Ovary (tissue), 9 donors: ENCODE data around the gene GDF7. TPM values are rescaled to one million over a fixed set of nuclear protein-coding genes. Genes with fewer than 3 reads are reported as not detected.

ENCODE experiments used
- DNase-seq, 5 donors: peaks; one replicate each; pipeline ENCODE4 v3.0.0-alpha.2; 2019 to 2020
- H3K27ac ChIP-seq, 2 donors: fragments of 200-600 bp; one replicate each; pipeline versions ENCODE4 v1.5.1 to v1.8.0; 2019 to 2022
- H3K27me3 ChIP-seq: fragments of 200-600 bp; one replicate; pipeline ENCODE4 v1.8.0; 2022
- H3K36me3 ChIP-seq: fragments of 200-600 bp; sonication (generic); one replicate; pipeline ENCODE4 v1.5.1; 2019
- H3K4me1 ChIP-seq: one replicate; pipeline ENCODE4 v1.8.1; 2013; ENCODE audit warnings: mild to moderate bottlenecking, moderate library complexity; ENCODE audit not compliant: insufficient read depth
- H3K4me3 ChIP-seq: fragments of 200-600 bp; sonication (generic); one replicate; pipeline ENCODE4 v1.5.1; 2017
- H3K9me3 ChIP-seq, 2 donors: fragments of 200-600 bp in 1 of 2; sonication (generic) in 1 of 2; one replicate each; pipeline versions ENCODE4 v1.5.1 to v1.8.1; 2013 to 2019; ENCODE audit warnings: mild to moderate bottlenecking in 1 of 2, moderate library complexity in 1 of 2
- EP300 ChIP-seq: sonication (generic); formaldehyde crosslinking; IDR thresholded peaks from one replicate; pipeline ENCODE4 v1.6.1; 2017; ENCODE audit warnings: antibody characterized with exemption
- POLR2A ChIP-seq: fragments of 450-650 bp; IDR thresholded peaks from one replicate; pipeline ENCODE4 v1.6.1; 2017; ENCODE audit warnings: antibody characterized with exemption, mild to moderate bottlenecking, moderate library complexity
- WGBS, 3 donors: extraction: QIAGEN DNeasy Blood & Tissue Kit in 1 of 3; methylation state at CpG; one replicate each; pipeline versions ENCODE4 v1.1.5 to v1.1.7; 2013 to 2017; 5-methylcytosine and 5-hydroxymethylcytosine counted together
- intact Hi-C, 4 donors: fragments of 100-400 bp; cut with DNase I; formaldehyde crosslinking; loops; one replicate each; pipeline versions ENCODE4 v1.11.0 to v1.15.1; 2022 to 2023
- polyA plus RNA-seq, 2 donors: library from polyadenylated mRNA; stranded (reverse); fragments of 200-250 nt in 1 of 2; fragments of 350-450 nt in 1 of 2; fragmentation: Illumina TruSeq in 1 of 2; extraction: RNeasy Lipid Tissue Mini Kit (QIAGEN cat#74804) in 1 of 2; gene quantifications; one replicate each; pipeline ENCODE4 v1.2.3, GENCODE V29; 2013 to 2014
- total RNA-seq, 7 donors: library from RNA; depleted of rRNA in 2 of 7; stranded (reverse); fragments of >200 nt in 2 of 7; fragmentation: NEBNext Ultra II Directional in 3 of 7; extraction: Animal tissue kit (Norgen Biotek cat#: 25700) in 3 of 7; gene quantifications; one replicate each; pipeline versions ENCODE4 v1.1.0 to v1.2.4, GENCODE V29; 2016 to 2023
- TF ChIP-seq, protein P1 (sequence below), 3 donors: fragments of 450-650 bp in 2 of 3; fragments of 200-600 bp in 1 of 3; IDR thresholded peaks; one replicate each; pipeline versions ENCODE4 v1.5.1 to v1.8.0; 2016 to 2022; ENCODE audit warnings: antibody characterized with exemption in 3 of 3, mild to moderate bottlenecking in 1 of 3
- donor health status: DM: no; HTN: no; CAD: no; lungs with moderate emphysema.
- donor health status: DM: no; HTN: no; CAD: no.
- donor health status: Bipolar disorder and iron deficiency.
- donor health status: DM: yes; HTN: yes; CAD: no.
- donor health status: DM: no; HTN: no; CAD: no.
- donor health status: DM: yes; HTN: yes; CAD: no.

Gene GDF7
- total and polyA plus RNA-seq, 9 donors = 0.11 to 1.7 (median 0.48) TPM

DNA sequence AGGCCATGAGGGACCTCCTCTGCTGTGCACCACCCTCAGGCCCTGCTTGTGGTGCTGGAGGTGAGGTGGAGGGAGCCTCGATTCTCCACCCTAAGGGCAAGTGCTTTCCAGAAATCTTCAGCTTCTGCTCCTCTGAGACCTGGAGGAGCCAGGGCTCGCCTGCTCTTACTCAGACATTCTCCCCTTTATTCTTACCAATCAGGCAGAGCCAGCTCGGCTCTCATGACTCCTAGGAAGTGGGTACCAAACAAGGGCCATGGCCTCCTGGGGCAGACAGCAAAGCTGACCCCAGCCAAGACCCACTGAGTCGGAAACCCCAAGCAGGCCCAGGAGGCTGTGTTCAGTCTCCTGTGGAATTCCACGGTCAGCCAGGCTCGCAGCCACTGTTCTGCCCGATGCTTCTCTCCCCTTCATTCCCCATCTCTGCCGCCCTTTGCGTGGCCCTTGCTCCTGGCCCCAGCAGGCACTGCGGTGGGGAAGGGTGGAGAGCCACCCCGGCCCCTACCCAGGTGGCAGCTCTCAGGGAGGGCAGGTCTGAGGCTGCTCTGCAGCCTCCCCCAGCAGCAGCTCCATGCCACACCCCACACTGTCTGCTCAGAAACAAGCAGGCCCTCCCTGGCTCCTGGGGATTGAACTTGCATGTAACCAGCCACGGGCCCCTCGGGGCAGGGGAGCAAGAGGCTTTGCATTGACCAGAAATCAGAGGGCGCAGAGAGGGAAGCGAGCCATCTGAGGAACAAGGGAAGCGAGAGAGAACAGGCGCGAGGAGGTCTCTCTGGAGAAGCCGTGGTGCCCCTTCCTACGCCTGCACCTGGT lies 40.0 kb upstream of the GDF7 start:
- 92 to 94% (median 93%) methylated on average over 20 of the region's 20 CpGs for WGBS, 3 donors
- H3K9me3 ChIP-seq = no peaks in the 10 kb centered on the region
- no peak for TF ChIP-seq POLR2A
- TF ChIP-seq EP300 = no peak
- TF ChIP-seq, protein P1, sequence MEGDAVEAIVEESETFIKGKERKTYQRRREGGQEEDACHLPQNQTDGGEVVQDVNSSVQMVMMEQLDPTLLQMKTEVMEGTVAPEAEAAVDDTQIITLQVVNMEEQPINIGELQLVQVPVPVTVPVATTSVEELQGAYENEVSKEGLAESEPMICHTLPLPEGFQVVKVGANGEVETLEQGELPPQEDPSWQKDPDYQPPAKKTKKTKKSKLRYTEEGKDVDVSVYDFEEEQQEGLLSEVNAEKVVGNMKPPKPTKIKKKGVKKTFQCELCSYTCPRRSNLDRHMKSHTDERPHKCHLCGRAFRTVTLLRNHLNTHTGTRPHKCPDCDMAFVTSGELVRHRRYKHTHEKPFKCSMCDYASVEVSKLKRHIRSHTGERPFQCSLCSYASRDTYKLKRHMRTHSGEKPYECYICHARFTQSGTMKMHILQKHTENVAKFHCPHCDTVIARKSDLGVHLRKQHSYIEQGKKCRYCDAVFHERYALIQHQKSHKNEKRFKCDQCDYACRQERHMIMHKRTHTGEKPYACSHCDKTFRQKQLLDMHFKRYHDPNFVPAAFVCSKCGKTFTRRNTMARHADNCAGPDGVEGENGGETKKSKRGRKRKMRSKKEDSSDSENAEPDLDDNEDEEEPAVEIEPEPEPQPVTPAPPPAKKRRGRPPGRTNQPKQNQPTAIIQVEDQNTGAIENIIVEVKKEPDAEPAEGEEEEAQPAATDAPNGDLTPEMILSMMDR (IDR thresholded peaks at IDR 0.05) = no peak
- intact Hi-C loops = no loop called here
- no peaks in the 10 kb centered on the region for H3K36me3 ChIP-seq
- no peaks in the 10 kb centered on the region for H3K4me1 ChIP-seq
- no peaks in the 10 kb centered on the region for H3K27me3 ChIP-seq
- no peak overlapping the region for H3K27ac ChIP-seq
- H3K4me3 ChIP-seq = no peak overlapping the region
- DNase-seq = peak in 2 of 5 donors; percentile 19 to 32

DNA sequence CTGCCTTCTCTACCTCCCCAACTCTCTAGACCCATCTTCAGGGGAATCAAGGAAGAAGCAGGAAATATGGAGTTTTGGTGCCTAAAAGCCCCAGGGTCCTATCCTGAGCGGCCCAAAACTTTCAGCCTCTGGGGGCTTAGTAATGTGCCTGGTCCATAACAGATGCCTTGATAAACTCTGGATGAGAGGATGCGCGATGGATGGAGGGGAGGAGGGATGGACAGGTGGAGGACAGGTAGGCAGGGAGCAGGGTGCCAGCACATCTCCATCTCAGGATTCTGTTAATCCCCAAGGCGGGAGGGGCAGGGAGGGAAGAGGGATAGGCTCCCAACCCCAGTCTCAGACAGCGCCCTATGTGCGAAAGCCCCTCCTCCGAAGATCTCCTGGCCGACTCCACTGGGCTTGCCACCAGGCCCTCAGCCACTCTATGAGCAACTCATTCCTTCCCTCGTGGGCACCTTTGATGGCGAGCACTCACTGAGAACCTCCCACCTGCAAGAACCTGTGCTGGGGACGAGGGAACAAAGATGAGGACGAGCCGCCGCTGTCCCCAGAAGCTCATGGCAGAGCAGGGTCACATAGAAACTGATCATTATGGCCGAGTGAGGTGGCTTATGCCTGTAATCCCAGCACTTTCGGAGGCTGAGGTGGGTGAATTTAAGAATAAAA lies 39.1 kb upstream of the GDF7 start:
- no peaks in the 10 kb centered on the region for H3K9me3 ChIP-seq
- DNase-seq = peak in 1 of 5 donors; percentile 29
- intact Hi-C loops = no loop called here
- no peaks in the 10 kb centered on the region for H3K27me3 ChIP-seq
- 87 to 93% (median 89%) methylated on average over 16 of the region's 16 CpGs for WGBS, 3 donors
- no peak overlapping the region for H3K27ac ChIP-seq
- no peak overlapping the region for H3K4me3 ChIP-seq
- no peaks in the 10 kb centered on the region for H3K4me1 ChIP-seq
- TF ChIP-seq, protein P1 (IDR thresholded peaks at IDR 0.05) = no peak
- no peaks in the 10 kb centered on the region for H3K36me3 ChIP-seq

DNA sequence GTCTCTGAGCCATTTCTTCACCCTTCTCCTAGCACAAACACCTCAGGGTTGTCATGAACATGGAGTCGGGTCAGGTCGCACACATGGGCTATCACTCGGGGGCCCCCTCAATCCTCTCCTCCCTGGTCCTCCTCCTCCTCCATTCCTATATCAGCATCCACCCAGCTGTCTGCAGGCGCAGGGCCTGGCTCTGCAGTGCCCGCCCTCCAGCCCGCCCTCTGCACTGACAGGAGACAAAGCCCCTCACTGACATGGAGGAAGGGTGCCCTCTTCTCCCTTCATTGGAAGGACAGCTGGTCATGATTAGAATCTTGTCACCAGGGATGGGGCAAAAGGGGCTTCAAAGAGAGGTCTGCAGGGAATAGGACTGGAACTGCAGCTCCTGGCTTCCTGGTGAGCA lies 37.8 kb upstream of the GDF7 start:
- no peaks in the 10 kb centered on the region for H3K27me3 ChIP-seq
- DNase-seq = peak in 1 of 5 donors; percentile 14
- H3K36me3 ChIP-seq = no peaks in the 10 kb centered on the region
- no peak overlapping the region for H3K4me3 ChIP-seq
- no peaks in the 10 kb centered on the region for H3K4me1 ChIP-seq
- 77 to 86% (median 81%) methylated on average over 6 of the region's 6 CpGs for WGBS, 3 donors
- H3K9me3 ChIP-seq = no peaks in the 10 kb centered on the region
- H3K27ac ChIP-seq = no peak overlapping the region
- intact Hi-C loops = no loop called here
- TF ChIP-seq EP300 (no peak), POLR2A (no peak)
- TF ChIP-seq, protein P1 (IDR thresholded peaks at IDR 0.05) = no peak

DNA sequence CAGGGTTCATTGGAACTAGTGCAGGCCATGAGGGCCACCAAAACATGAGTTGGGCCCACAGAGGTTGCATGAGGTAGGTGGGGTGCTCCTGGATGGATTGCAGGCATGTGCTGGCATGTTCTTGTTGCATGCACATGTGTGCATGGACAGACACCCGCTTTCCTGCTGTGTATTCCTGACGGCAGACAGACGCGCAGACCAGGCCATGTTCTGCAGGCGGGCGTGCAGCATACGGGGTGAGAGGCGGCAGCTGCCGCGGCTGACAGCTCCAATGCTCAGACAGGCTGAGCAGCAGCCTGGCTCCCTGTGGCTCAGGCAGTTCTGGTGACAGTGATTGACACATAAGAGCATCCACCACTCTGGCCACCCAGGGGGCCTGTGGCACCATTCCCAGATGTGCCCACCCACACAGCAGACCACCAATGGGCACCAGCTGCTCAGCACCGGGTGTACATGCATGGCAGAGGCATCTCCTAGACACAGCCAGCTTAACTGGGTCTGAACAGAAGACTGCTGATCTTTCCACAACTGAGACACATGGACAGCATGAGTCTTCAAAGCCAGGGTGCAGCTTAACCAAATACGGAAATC lies 37.3 kb upstream of the GDF7 start:
- H3K4me1 ChIP-seq = no peaks in the 10 kb centered on the region

More for the DNA sequence above, 37.3 kb upstream of the GDF7 start:
- DNase-seq = peak in 1 of 5 donors; percentile 29
- H3K4me3 ChIP-seq = no peak overlapping the region
- 64 to 87% (median 86%) methylated on average over 12 of the region's 12 CpGs for WGBS, 3 donors
- no peak overlapping the region for H3K27ac ChIP-seq
- intact Hi-C loops = no loop called here
- TF ChIP-seq POLR2A (no peak), EP300 (no peak)
- TF ChIP-seq, protein P1 (IDR thresholded peaks at IDR 0.05) = no peak
- H3K27me3 ChIP-seq = no peaks in the 10 kb centered on the region
- no peaks in the 10 kb centered on the region for H3K9me3 ChIP-seq
- no peaks in the 10 kb centered on the region for H3K36me3 ChIP-seq
